ENCODE data around the gene AKAIN1. TPM values are rescaled to one million over a fixed set of nuclear protein-coding genes. Genes with fewer than 3 reads are reported as not detected.

AKAIN1 gene
- total and polyA plus RNA-seq, 2 donors (not counting 1 experiment from before 2014, with no cell fraction given): not detected

DNA sequence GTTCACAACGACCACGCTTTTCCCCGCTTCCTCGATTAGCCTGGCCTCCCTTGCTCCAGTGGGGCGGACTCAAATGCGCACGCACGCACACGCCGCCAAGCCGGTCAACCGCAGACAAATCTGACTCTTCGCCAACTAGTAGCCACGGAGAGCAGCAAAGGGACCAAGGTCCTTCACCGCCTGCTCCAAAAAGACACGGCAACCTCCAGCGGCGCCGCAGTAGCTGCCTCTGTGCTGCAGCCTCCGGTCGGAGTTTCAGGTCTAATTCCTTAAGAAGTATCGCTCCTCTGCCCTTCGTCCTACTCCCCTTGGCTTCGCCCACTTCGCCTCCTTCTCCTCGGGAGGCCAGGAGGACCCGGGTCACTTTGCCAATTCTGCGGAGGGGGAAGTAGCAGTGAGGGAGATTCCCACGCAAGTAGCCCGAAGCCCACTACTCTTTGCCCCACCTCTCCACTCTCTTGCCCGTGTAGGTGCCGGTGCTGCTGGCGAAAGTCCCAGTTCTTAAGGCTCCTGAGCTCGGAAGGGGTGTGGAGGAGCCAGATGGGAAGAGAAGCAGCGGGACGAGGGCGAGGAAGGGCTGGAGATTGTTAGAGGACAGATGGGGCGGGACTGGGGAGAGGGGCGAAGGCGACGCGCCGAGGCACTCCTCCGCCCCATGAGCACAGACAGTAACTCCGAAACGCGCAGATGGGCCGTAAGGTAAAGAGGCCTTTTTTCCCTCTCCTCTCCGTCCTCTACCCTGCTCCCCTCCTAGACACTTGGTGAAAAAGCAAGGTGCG is 615 bp downstream of the AKAIN1 start:
- H3K27ac Mint-ChIP-seq: no peak overlapping the region
- H3K27me3 ChIP-seq (replicated peaks in 1 of 4; ENCODE audit: control extremely low read depth in 1 of 4, control insufficient read depth in 3 of 4, insufficient read depth in 4 of 4, low read length in 3 of 4): peaks cover 0 to 39% (median 36%) of the 10 kb centered on the region in 4 experiments
- peaks cover 2% of the 10 kb centered on the region for H3K4me1 Mint-ChIP-seq

GRCh38 chr18:5195656-5196055 is 1.4 kb downstream of the AKAIN1 start:
- H3K9me3 Mint-ChIP-seq (ENCODE audit: insufficient read depth): no peaks in the 10 kb centered on the region
- 71% methylated on average over 1 of the region's 2 CpGs for WGBS (ENCODE audit: insufficient coverage)
- H3K27me3 Mint-ChIP-seq: peaks cover 81% of the 10 kb centered on the region
- no peak for TF ChIP-seq EZH2 (IDR thresholded peaks at IDR 0.05; ENCODE audit: borderline replicate concordance, insufficient read depth, low read depth, low read length, poor library complexity, severe bottlenecking)
- TF ChIP-seq, protein P1, sequence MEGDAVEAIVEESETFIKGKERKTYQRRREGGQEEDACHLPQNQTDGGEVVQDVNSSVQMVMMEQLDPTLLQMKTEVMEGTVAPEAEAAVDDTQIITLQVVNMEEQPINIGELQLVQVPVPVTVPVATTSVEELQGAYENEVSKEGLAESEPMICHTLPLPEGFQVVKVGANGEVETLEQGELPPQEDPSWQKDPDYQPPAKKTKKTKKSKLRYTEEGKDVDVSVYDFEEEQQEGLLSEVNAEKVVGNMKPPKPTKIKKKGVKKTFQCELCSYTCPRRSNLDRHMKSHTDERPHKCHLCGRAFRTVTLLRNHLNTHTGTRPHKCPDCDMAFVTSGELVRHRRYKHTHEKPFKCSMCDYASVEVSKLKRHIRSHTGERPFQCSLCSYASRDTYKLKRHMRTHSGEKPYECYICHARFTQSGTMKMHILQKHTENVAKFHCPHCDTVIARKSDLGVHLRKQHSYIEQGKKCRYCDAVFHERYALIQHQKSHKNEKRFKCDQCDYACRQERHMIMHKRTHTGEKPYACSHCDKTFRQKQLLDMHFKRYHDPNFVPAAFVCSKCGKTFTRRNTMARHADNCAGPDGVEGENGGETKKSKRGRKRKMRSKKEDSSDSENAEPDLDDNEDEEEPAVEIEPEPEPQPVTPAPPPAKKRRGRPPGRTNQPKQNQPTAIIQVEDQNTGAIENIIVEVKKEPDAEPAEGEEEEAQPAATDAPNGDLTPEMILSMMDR (IDR thresholded peaks at IDR 0.05): no peak
- DNase-seq (no peak), ATAC-seq (ENCODE audit: low read depth) (no peak)
- no peak overlapping the region for H3K4me3 Mint-ChIP-seq
- Histone ChIP-seq H3K27ac (ENCODE audit: low read length in 2 of 2) (no peak overlapping the region), H3K79me2 (ENCODE audit: control insufficient read depth, insufficient read depth, low read length) (no peaks in the 10 kb centered on the region), H3K36me3 (replicated peaks in 1 of 2; ENCODE audit: control extremely low read depth in 1 of 2, control insufficient read depth in 1 of 2, extremely low read depth in 1 of 2, insufficient read depth in 2 of 2, low read length in 1 of 2) (no peaks in the 10 kb centered on the region), H4K20me1 (ENCODE audit: control insufficient read depth, insufficient read depth, low read length, poor library complexity, severe bottlenecking) (no peaks in the 10 kb centered on the region), H3K9me3 (ENCODE audit: control extremely low read depth in 1 of 3, control insufficient read depth in 2 of 3, insufficient read depth in 1 of 3, low read length in 2 of 3) (peaks cover 0 to 14% (median 0%) of the 10 kb centered on the region in 3 donors), H3K4me1 (ENCODE audit: control insufficient read depth in 2 of 2, insufficient read depth in 2 of 2, low read length in 2 of 2) (no peaks in the 10 kb centered on the region), H2AFZ (ENCODE audit: insufficient read depth, low read depth, low read length, poor library complexity, severe bottlenecking) (no peak overlapping the region), H3K27me3 (replicated peaks in 1 of 4; ENCODE audit: control extremely low read depth in 1 of 4, control insufficient read depth in 3 of 4, insufficient read depth in 4 of 4, low read length in 3 of 4) (peaks cover 0 to 39% (median 36%) of the 10 kb centered on the region in 4 experiments), H3K9ac (ENCODE audit: low read length) (no peak overlapping the region), H3K4me2 (replicated peaks; ENCODE audit: low read depth, low read length, poor library complexity, severe bottlenecking) (no peak overlapping the region), H3K4me3 (ENCODE audit: control extremely low read depth in 1 of 5, extremely low read depth in 1 of 5, insufficient read depth in 1 of 5, low read depth in 2 of 5, low read length in 4 of 5) (no peak overlapping the region)
- no peak overlapping the region for H3K27ac Mint-ChIP-seq
- POLR2A ChIA-PET: no interaction called here
- peaks cover 2% of the 10 kb centered on the region for H3K4me1 Mint-ChIP-seq
- CTCF ChIA-PET: no interaction called here
- intact Hi-C loops (cut with micrococcal nuclease): no loop called here

More for the DNA sequence above, 615 bp downstream of the AKAIN1 start:
- H3K4me2 ChIP-seq (replicated peaks; ENCODE audit: low read depth, low read length, poor library complexity, severe bottlenecking): no peak overlapping the region
- Mint-ChIP-seq H3K27me3 (peaks cover 78% of the 10 kb centered on the region), H3K4me3 (no peak overlapping the region), H3K9me3 (ENCODE audit: insufficient read depth) (no peaks in the 10 kb centered on the region)
- no peak overlapping the region for H3K4me3 ChIP-seq (ENCODE audit: control extremely low read depth in 1 of 5, extremely low read depth in 1 of 5, insufficient read depth in 1 of 5, low read depth in 2 of 5, low read length in 4 of 5)
- peaks cover 0 to 14% (median 0%) of the 10 kb centered on the region in 3 donors for H3K9me3 ChIP-seq (ENCODE audit: control extremely low read depth in 1 of 3, control insufficient read depth in 2 of 3, insufficient read depth in 1 of 3, low read length in 2 of 3)
- ChIA-PET CTCF (no interaction called here), POLR2A (no interaction called here)
- H4K20me1 ChIP-seq (ENCODE audit: control insufficient read depth, insufficient read depth, low read length, poor library complexity, severe bottlenecking): no peaks in the 10 kb centered on the region
- H3K36me3 ChIP-seq (replicated peaks in 1 of 2; ENCODE audit: control extremely low read depth in 1 of 2, control insufficient read depth in 1 of 2, extremely low read depth in 1 of 2, insufficient read depth in 2 of 2, low read length in 1 of 2): no peaks in the 10 kb centered on the region
- H3K79me2 ChIP-seq (ENCODE audit: control insufficient read depth, insufficient read depth, low read length): no peaks in the 10 kb centered on the region
- ATAC-seq (ENCODE audit: low read depth) (no peak), DNase-seq (no peak)
- H3K9ac ChIP-seq (ENCODE audit: low read length): no peak overlapping the region
- TF ChIP-seq, protein P1 (IDR thresholded peaks at IDR 0.05): no peak
- no peak for TF ChIP-seq EZH2 (IDR thresholded peaks at IDR 0.05; ENCODE audit: borderline replicate concordance, insufficient read depth, low read depth, low read length, poor library complexity, severe bottlenecking)
- no peaks in the 10 kb centered on the region for H3K4me1 ChIP-seq (ENCODE audit: control insufficient read depth in 2 of 2, insufficient read depth in 2 of 2, low read length in 2 of 2)
- 18% methylated on average over 39 of the region's 50 CpGs for WGBS (ENCODE audit: insufficient coverage)
- no peak overlapping the region for H2AFZ ChIP-seq (ENCODE audit: insufficient read depth, low read depth, low read length, poor library complexity, severe bottlenecking)
- H3K27ac ChIP-seq (ENCODE audit: low read length in 2 of 2): no peak overlapping the region
- intact Hi-C loops (cut with micrococcal nuclease): no loop called here
